K562 (cell line): Measurements from ENCODE around the gene B3GNT9. TPM values are rescaled to one million over a fixed set of nuclear protein-coding genes. Genes with fewer than 3 reads are reported as not detected.

Source experiments
- BHLHE40 ChIP-seq: IDR thresholded peaks from 2 replicates; pipeline ENCODE4 v1.6.1; 2011; ENCODE audit warnings: low read length, improper control_type of control experiment
- CBX5 ChIP-seq: IDR thresholded peaks from 2 replicates; pipeline ENCODE4 v1.6.1; 2014; ENCODE audit warnings: low read depth, borderline replicate concordance
- ETV1 ChIP-seq: fragments of 450-650 bp; conservative IDR thresholded peaks from 2 replicates; pipeline ENCODE4 v1.6.1; 2016; ENCODE audit warnings: missing genetic modification characterization, control low read depth, low read depth, missing compliant biosample characterization
- NEUROD1 ChIP-seq: fragments of 150-350 bp; IDR thresholded peaks from 2 replicates; pipeline ENCODE4 v1.6.1; 2014; ENCODE audit warnings: borderline replicate concordance, low read length, low read depth; ENCODE audit not compliant: partially characterized antibody
- NFATC3 ChIP-seq: fragments of 450-650 bp; IDR thresholded peaks from 2 replicates; pipeline ENCODE4 v1.6.1; 2017; ENCODE audit warnings: mild to moderate bottlenecking
- NFXL1 ChIP-seq: fragments of 450-650 bp; formaldehyde crosslinking; IDR thresholded peaks from 2 replicates; pipeline ENCODE4 v1.4.0; 2021; ENCODE audit warnings: mild to moderate bottlenecking
- PHF20 ChIP-seq: fragments of 450-650 bp; IDR thresholded peaks from 2 replicates; pipeline ENCODE4 v1.6.1; 2018; ENCODE audit not compliant: partially characterized antibody
- PHF8 ChIP-seq: fragments of 200-600 bp; sonication (generic); IDR thresholded peaks from 2 replicates; pipeline ENCODE4 v1.6.1; 2012; ENCODE audit warnings: mixed run types, mild to moderate bottlenecking, inconsistent platforms, low read length, moderate library complexity, borderline replicate concordance
- POLR2AphosphoS5 ChIP-seq: IDR thresholded peaks from 2 replicates; pipeline ENCODE4 v1.6.1; 2011; ENCODE audit warnings: mild to moderate bottlenecking, low read depth, low read length, moderate library complexity; ENCODE audit not compliant: control insufficient read depth, insufficient read depth
- PTTG1 ChIP-seq: fragments of 450-650 bp; IDR thresholded peaks from 2 replicates; pipeline ENCODE4 v1.6.1; 2016; ENCODE audit warnings: low read depth, mild to moderate bottlenecking, missing genetic modification characterization, missing compliant biosample characterization
- RBM25 ChIP-seq: fragments of 200-400 bp; formaldehyde crosslinking; IDR thresholded peaks from 2 replicates; pipeline ENCODE4 v1.6.1; 2018; ENCODE audit warnings: low read length, low read depth, moderate library complexity; ENCODE audit not compliant: severe bottlenecking
- SMARCA4 ChIP-seq: fragments of 450-650 bp; IDR thresholded peaks from 2 replicates; pipeline ENCODE4 v1.6.1; 2016
- SMC3 ChIP-seq: conservative IDR thresholded peaks from 2 replicates; pipeline ENCODE4 v1.6.1; 2011; ENCODE audit warnings: low read depth, low read length, improper control_type of control experiment; ENCODE audit not compliant: insufficient read depth
- TFAP4 ChIP-seq: sonication (generic); formaldehyde crosslinking; IDR thresholded peaks from 2 replicates; pipeline ENCODE4 v1.8.0; 2022; ENCODE audit warnings: missing genetic modification reagents, mild to moderate bottlenecking, moderate library complexity, borderline replicate concordance
- TSC22D4 ChIP-seq: fragments of 450-650 bp; IDR thresholded peaks from 2 replicates; pipeline ENCODE4 v1.6.1; 2016; ENCODE audit warnings: missing genetic modification characterization, missing biosample characterization, control low read depth
- UBTF ChIP-seq, 2 experiments: IDR thresholded peaks; 2 replicates each; pipeline ENCODE4 v1.6.1; 2012; ENCODE audit warnings: improper control_type of control experiment in 2 of 2, low read depth in 2 of 2, low read length in 2 of 2, borderline replicate concordance in 1 of 2
- ZBED1 ChIP-seq: IDR thresholded peaks from 2 replicates; pipeline ENCODE4 v1.6.1; 2014
- ZFPM2 ChIP-seq: fragments of 250-450 bp; sonication (Bioruptor Pico); IDR thresholded peaks from 2 replicates; pipeline ENCODE4 v1.5.1; 2022; ENCODE audit warnings: mild to moderate bottlenecking
- ZNF121 ChIP-seq: sonication (generic); formaldehyde crosslinking; conservative IDR thresholded peaks from 2 replicates; pipeline ENCODE4 v1.8.0; 2022; ENCODE audit warnings: missing genetic modification reagents
- ZNF217 ChIP-seq: sonication (generic); formaldehyde crosslinking; IDR thresholded peaks from 2 replicates; pipeline ENCODE4 v1.8.0; 2022; ENCODE audit warnings: mild to moderate bottlenecking, missing genetic modification reagents
- ZNF444 ChIP-seq: fragments of 250-450 bp; sonication (Bioruptor Pico); IDR thresholded peaks from 2 replicates; pipeline ENCODE4 v1.4.0; 2020; ENCODE audit warnings: mild to moderate bottlenecking, moderate library complexity
- ZNF699 ChIP-seq: fragments of 250-450 bp; sonication (Bioruptor Pico); IDR thresholded peaks from 2 replicates; pipeline ENCODE4 v1.8.0; 2021; ENCODE audit warnings: mild to moderate bottlenecking, moderate library complexity; ENCODE audit not compliant: insufficient replicate concordance
- polyA plus RNA-seq, 8 experiments: library from polyadenylated mRNA; depleted of rRNA in 4 of 8; stranded (reverse) in 5 of 8; unstranded in 3 of 8; fragments of >200 nt; fragmentation: Nextera tagmentation in 2 of 8; fragmentation: Illumina TruSeq in 1 of 8; extraction: Ambion mirVana in 2 of 8; extraction: Trizol in 1 of 8; gene quantifications; 2 replicates each; pipeline versions ENCODE4 v1.2.1 to v1.2.3, GENCODE V29; 2011 to 2014; ENCODE audit warnings: inconsistent platforms in 1 of 8, missing spikeins in 1 of 8
- total RNA-seq, 7 experiments: library from RNA; depleted of rRNA in 6 of 7; stranded (reverse); fragments of >200 nt in 6 of 7; fragmentation: Illumina TruSeq in 2 of 7; extraction: Trizol in 2 of 7; gene quantifications; 2 replicates each; pipeline versions ENCODE4 v1.2.1 to v1.2.3, GENCODE V29; 2011 to 2021; ENCODE audit warnings: low replicate concordance in 1 of 7
- TF ChIP-seq, protein P1 (sequence below): fragments of 450-650 bp; IDR thresholded peaks from one replicate; pipeline ENCODE4 v1.6.1; 2018; ENCODE audit warnings: mild to moderate bottlenecking, moderate library complexity; ENCODE audit not compliant: partially characterized antibody

The B3GNT9 gene
- total and polyA plus RNA-seq, 9 of the 15 experiments (the other 6 are each of a cell fraction or from before 2014, with no cell fraction given), result 0.01 to 1.8 (median 1.1) TPM; not detected in 1

GRCh38 chr16:67191995-67192681 lies 41.3 kb upstream of the B3GNT9 start, which contains the start of gene E2F4 (continued):
- no peak for TF ChIP-seq ZBED1
- TF ChIP-seq ZNF217 (CRISPR knock-in tag), result no peak
- TF ChIP-seq CBX5, result no peak
- TF ChIP-seq BHLHE40, result peak; percentile 95
- no peak for TF ChIP-seq UBTF (IDR thresholded peaks at IDR 0.05; ENCODE audit: borderline replicate concordance in 1 of 2, low read depth in 2 of 2, low read length in 2 of 2)
- TF ChIP-seq TSC22D4 (tag), result no peak
- TF ChIP-seq NFATC3, result no peak
- TF ChIP-seq PHF20, result peak; percentile 85
- TF ChIP-seq RBM25, result no peak
- TF ChIP-seq, protein P1, sequence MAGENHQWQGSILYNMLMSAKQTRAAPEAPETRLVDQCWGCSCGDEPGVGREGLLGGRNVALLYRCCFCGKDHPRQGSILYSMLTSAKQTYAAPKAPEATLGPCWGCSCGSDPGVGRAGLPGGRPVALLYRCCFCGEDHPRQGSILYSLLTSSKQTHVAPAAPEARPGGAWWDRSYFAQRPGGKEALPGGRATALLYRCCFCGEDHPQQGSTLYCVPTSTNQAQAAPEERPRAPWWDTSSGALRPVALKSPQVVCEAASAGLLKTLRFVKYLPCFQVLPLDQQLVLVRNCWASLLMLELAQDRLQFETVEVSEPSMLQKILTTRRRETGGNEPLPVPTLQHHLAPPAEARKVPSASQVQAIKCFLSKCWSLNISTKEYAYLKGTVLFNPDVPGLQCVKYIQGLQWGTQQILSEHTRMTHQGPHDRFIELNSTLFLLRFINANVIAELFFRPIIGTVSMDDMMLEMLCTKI, result no peak
- no peak for TF ChIP-seq ZNF699 (CRISPR knock-in tag)
- TF ChIP-seq ZNF444 (CRISPR knock-in tag), result no peak
- peak; percentile 91; the same call in 1 of the 2 replicates for TF ChIP-seq PHF8
- TF ChIP-seq NFXL1 (CRISPR knock-in tag), result no peak
- peak; percentile 55; the same call in 1 of the 2 replicates for TF ChIP-seq POLR2AphosphoS5
- TF ChIP-seq NEUROD1, result peak; percentile 93
- TF ChIP-seq TFAP4, result peak; percentile 80
- TF ChIP-seq SMARCA4, result no peak
- TF ChIP-seq ETV1 (tag), result peak; percentile 69
- peak; percentile 28; the same call in 1 of the 2 replicates for TF ChIP-seq SMC3
- no peak for TF ChIP-seq PTTG1 (tag)
- no peak for TF ChIP-seq ZNF121
- TF ChIP-seq ZFPM2 (CRISPR knock-in tag), result no peak
